ENCODE data around the gene WDR37.

DNA sequence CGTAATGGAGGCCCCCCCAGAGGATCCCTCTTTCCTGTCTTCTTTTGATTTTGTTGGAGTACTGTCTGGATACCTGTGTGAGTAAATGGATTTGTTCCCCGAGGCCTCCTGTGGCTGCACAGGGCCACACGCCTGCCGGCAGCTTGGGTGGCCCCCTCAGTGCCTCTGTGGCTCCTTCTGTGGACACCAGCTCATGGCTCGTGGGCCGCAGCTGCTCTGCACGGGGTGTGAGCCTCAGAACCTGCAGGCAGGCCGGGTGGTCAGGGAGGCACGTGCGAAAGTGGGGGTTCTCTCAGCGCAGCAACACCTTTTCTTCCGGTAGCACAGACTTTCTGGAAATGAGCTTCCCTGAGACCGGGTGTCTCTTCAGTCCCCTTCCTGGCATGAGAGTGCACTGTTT lies 70.3 kb downstream of the WDR37 start:
- TF ChIP-seq, protein P1, sequence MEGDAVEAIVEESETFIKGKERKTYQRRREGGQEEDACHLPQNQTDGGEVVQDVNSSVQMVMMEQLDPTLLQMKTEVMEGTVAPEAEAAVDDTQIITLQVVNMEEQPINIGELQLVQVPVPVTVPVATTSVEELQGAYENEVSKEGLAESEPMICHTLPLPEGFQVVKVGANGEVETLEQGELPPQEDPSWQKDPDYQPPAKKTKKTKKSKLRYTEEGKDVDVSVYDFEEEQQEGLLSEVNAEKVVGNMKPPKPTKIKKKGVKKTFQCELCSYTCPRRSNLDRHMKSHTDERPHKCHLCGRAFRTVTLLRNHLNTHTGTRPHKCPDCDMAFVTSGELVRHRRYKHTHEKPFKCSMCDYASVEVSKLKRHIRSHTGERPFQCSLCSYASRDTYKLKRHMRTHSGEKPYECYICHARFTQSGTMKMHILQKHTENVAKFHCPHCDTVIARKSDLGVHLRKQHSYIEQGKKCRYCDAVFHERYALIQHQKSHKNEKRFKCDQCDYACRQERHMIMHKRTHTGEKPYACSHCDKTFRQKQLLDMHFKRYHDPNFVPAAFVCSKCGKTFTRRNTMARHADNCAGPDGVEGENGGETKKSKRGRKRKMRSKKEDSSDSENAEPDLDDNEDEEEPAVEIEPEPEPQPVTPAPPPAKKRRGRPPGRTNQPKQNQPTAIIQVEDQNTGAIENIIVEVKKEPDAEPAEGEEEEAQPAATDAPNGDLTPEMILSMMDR (IDR thresholded peaks at IDR 0.05; ENCODE audit: low read depth, low read length, poor library complexity, severe bottlenecking), result no peak
- no peak for TF ChIP-seq EZH2phosphoT487 (IDR thresholded peaks at IDR 0.05; ENCODE audit: borderline replicate concordance, low read length)

Measured in DOHH2 (cell line).